HG03103 (cell line): ENCODE results near the gene ZMPSTE24.

ENCODE experiments used
- ATAC-seq: cut with Tn5 transposase; IDR thresholded peaks from one replicate; pipeline ENCODE4 v1.9.1; 2021; ENCODE audit warnings: low read depth; ENCODE audit not compliant: unreplicated experiment

ZMPSTE24 gene

DNA sequence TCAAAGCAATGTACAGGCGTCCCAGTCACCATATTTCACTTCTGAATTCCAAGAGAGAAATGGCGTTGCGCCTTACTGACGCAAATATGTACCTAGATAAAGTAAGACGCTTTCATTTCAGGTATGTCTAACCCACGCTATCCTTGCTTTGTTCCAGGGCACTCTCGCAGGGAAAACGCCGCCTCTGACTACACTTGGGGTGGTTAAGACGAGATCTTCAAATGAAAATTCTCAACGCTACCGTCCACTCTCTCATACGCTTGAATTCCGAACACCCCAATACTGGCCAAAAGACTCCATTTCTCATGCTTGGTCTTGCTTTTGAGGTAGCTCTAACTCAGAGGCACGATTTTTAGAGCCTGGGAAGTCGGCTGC is 736 bp upstream of the ZMPSTE24 start:
- no peak for ATAC-seq

GRCh38 chr1:40258445-40258769 is 371 bp downstream of the ZMPSTE24 start:
- ATAC-seq = no peak

DNA sequence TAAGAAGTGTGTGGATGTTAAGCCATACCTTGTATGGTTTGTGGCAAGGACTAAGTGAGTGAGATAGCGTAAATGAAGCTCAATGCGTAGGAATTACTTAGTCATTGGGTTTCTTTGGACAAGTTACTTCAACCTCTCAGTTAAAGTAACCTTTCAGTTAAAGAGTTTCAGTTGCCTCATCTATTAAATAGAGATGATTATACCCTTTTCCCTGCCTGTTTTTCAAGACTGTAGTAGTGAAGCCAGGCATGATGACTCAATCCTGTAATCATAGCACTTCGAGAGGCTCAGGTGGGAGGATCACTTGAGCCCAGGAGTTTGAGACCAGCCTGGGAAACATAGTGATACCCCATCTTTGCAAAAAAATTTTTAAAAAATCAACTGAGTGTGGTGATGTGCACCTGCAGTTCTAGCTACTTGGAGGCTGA is 6.3 kb downstream of the ZMPSTE24 start:
- no peak for ATAC-seq

DNA sequence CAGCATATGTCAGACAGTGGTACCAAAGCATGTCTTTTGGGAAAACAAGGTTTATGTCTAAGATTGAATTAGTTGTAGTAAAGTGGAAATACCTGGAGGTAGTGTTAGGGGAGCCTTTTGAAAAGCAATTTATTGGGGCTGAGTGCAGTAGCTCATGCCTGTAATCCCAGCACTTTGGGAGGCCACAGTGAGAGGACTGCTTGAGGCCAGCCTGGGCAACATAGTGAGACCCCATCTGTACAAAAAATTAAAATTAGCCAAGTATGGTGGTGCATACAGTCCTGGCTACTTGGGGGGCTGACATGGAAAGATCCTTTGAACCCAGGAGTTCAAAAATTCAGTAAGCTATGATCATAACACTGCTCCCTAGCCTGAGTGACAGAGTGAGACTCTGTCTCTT is 7.3 kb downstream of the ZMPSTE24 start:
- ATAC-seq = no peak

- ATAC-seq = no peak
Observed at GRCh38 chr1:40265919-40266318, 7.9 kb downstream of the ZMPSTE24 start.

- ATAC-seq = no peak
Observed at GRCh38 chr1:40266786-40267535, 8.9 kb downstream of the ZMPSTE24 start.

DNA sequence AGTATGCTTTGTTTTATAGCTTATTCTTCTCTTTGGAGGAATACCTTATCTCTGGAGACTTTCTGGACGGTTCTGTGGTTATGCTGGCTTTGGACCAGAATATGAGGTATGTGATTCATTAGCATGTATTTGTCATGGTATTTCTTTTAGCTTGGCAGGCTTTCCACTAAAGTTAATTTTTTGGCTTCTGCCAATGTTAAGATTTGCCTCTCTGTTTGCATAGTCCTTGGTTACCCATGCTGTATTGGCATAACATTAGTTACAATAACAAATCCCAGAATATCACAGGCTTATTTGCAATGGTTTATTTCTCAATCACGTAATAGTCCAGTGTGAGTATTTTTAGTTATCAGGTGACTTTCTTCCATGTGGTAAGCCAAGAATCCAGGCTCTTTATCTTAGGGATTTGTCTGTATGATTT is 9.7 kb downstream of the ZMPSTE24 start:
- no peak for ATAC-seq

DNA sequence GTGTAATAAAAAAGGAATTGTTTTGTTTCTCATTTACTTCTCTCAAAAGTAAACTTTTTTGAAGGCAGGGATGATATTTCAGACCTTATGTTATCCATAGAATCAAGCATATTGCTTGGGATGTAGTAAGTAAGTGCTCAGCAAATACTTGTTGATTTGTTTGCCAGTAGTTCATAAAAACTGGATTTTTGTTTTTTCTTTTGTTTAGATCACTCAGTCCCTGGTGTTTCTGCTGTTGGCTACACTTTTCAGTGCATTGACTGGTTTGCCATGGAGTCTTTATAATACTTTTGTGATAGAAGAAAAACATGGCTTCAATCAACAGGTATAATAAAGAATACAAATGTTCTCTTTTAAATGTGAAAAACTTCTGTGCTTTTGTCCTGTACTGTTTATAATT is 10.2 kb downstream of the ZMPSTE24 start:
- no peak for ATAC-seq

DNA sequence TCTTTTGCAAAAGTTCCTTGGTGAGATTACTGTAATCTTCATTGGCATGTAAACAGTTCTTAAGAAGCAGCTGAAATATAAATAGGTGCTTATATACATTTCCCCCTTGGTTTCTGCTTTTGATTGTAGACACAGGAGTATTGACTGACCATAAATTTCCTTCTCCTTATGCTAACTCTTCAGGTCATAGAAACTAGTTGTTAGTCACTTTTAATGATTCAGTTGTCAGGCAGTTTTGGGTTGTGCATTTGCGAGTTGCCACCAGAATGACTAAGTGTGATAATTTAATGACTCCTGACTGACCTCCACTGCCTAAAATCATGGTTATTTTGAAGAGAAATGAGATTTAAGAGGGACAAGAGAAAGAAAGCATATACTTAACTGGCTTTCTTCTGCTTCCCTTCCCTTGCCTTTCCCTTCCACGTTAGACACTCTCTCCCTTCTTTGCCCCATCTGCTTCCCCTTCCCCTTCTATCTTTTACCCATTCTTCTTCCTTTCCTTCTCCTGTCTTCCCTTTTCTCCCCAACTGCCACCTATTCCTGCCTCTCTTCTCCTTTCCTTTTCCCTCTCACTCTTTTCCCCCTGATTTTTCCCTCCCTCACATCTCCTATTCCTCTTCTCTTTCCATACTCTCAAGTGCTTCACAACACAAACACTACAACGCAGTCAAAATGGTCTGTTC is 12.3 kb downstream of the ZMPSTE24 start:
- no peak for ATAC-seq

DNA sequence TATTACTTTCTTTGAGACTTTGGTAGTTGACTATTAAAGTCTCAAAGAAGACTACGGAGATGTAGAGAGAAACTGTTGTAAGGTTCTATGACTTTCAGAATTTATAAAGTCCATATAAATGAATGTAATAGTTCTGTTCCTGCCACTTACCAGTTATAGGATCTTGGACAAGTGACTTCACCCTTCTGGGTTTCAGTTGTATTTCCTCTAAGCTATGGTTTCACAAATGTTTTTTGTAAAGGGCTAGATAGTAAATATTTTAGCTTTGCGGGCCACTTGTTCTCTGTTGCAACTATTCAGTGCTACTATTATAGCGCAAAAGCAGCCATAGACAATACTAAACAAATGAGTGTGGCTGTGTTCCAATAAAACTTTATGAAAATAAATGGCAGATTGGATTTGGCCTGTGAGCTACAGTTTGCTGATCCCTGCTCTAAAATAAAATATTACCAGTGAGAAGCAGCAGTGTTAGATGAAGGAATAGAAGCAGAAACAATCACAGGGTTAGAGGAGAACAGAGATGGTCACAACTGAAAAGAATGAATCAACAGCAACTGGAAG is 14.7 kb downstream of the ZMPSTE24 start:
- no peak for ATAC-seq

DNA sequence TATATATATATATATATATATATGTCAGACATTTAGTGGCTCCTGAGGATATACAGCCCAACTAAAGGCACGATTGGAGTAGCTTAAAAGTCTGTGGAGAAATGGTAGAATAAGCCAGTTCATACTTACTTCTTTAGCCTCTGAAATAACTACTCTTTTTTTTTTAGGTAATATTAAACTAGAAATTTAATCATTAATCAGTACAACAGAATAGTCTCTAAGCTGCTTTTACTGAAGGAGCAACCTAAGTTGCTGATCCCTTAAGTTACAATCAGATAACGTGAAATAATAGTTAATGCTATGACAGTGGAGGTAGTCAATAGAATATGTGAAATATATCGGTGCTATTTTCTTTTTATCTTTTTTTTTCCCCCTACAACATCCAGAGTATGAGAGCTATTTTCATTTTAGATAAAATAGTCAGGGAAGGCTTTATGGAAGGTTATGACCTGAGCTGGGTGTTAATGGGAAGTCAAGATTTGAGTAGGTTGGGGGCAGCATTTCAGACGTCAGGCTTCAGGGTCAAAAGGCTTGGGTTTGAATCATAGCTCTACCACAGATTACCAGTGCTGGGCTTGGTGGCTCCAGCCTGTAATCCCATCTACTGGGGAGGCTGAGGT is 15.6 kb downstream of the ZMPSTE24 start:
- ATAC-seq = no peak

DNA sequence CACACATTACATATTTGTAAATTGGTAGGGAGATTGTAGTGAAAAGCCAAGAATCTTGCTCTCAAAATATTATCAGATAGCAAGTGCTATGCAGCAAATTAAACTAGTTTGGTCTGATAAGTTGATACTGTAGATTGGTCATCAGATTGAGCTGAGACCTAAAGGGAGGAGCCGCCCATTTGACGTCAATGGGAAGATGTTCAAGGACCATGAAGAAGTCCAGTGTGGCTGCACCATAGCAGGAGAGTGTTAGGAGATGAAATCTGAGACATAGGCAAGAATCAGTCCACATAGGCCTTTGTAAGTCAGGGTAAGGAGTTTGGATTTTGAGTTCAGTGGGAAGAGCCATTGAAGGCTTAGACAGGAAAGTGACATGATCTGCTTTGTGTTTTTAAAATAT is 16.3 kb downstream of the ZMPSTE24 start:
- no peak for ATAC-seq

DNA sequence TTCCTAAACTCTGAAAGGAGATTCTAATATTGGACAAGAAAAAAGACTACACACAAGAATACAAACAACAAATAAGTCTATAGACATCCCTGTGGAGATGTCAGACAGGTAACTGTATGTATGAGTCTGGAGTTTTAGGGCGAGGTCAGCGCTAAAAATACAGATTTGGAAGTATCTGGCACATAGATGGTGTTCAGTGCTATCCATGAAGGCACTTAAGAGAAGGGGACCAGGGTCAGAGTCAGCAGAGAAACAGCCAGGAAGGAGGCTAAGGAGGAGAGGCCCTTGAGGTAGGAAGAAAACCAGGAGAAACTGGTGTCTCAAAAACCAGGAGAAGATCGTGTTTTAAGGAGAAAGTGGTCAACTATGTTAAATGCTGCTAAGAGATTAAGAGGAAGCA is 18.1 kb downstream of the ZMPSTE24 start:
- no peak for ATAC-seq

DNA sequence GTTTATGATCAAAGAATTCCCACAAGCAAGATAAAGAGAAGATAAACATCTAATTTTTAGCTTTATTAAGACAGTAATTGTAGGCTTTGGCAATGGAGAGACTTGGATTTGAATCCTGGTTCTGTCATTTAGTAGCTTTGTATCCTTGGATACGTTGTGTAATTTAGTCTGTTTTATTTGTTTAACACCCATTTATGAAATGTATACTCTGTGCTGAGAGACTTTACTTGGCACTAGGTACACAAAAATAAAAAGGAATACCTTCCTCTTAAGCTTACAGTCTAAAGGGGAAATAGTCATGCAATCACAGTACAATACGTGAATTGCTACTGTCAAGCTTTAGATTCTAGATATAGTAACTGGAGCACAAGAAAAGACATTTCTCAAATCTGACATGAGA is 23.8 kb downstream of the ZMPSTE24 start:
- ATAC-seq = no peak

DNA sequence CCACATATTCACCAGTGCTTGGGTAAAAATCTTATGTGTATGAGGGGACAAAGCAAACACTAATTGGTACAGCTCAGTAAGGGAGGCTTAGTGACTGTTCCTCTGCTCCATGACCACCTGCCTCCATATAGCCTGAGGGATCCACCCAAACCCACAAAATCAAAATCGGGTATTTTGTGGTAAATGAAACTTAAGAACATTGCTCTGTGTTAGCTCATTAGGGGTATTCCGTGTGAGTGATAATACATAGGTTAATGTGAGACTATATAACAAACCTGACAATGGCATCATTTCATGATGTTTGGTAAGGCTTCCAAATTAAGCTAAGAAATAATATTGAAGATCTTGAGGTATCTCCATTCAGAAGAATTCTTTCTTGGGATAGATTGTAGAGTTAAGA is 33.3 kb downstream of the ZMPSTE24 start:
- ATAC-seq = no peak

DNA sequence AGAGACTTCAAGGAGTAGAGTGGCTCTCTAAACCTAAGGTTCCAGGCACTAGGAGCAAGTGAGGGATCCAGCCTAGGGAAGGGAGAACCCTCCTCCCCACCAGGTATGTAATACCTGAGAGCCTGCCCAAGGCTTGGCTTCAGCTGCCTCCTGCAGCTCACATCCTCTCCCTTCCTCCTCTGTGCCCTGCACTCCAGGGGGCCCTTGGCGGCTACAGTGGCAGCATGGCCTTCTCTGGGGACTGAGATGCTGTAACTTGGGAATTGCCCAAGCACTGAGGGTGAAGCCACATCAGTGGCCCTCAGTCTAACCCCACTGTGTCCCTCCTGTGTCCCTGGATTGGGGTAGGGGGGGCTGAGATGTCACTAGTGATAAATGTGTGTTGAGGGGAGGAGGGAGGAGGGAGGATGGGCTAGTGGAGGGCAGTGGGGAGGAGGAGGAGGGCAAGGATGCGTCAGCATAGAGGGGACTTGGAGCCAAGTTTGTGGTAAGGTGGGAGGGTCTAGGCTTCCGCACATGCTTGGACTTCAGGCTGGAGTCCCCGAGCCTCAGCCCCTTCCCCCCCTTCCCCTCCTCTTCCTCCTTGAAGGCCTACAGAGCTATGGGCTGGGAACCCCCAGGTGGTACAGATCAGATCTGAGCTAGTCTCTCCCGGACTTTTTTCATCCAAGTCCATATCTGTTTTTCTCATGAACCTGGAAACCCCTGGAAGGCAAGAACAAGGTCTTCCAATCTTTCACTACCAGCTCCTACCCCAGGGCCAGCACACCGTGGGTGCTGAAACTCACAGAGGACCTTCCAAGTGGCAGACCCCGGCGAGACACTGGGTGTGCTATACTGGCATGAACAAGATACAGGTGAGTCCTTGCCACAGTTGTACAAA is 41.6 kb downstream of the ZMPSTE24 start:
- ATAC-seq = no peak

DNA sequence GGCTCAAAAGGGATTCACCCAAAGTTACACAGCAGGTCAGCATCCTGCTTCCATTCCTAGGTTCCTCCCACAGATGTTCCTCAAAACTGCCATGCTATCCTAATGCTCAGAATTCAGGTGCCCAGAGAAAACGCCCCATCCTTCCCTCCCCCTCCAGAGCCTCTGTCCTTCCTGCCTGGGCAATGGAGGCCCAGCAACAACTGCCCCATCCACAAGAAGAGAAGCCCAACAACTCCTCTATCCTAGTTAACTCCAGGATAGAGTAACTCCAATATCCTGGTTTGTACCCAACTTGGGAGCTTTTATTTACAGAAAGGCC is 42.2 kb downstream of the ZMPSTE24 start:
- no peak for ATAC-seq

- ATAC-seq = no peak
Observed at GRCh38 chr1:40300651-40301050, 42.6 kb downstream of the ZMPSTE24 start.

- ATAC-seq = no peak
Observed at GRCh38 chr1:40301066-40301465, 43.0 kb downstream of the ZMPSTE24 start.

- ATAC-seq = no peak
Observed at GRCh38 chr1:40301541-40302299, 43.7 kb downstream of the ZMPSTE24 start.
